Panc1 (cell line): ENCODE results near the gene UROD.
A peak's percentile ranks its signal among the peaks of the same experiment; 100 is the strongest.

Experiments used
- CTCF ChIP-seq: fragments of 450-650 bp; IDR thresholded peaks from 2 replicates; pipeline ENCODE4 v1.5.1; 2017; ENCODE audit warnings: mild to moderate bottlenecking
- POLR2AphosphoS5 ChIP-seq: IDR thresholded peaks from 2 replicates; pipeline ENCODE4 v1.6.1; 2012; ENCODE audit warnings: mild to moderate bottlenecking, low read depth, low read length, moderate library complexity
- REST ChIP-seq, 2 experiments: IDR thresholded peaks; 2 replicates each; pipeline ENCODE4 v1.6.1; 2011 to 2012; ENCODE audit warnings: low read depth in 2 of 2, control low read depth in 1 of 2, low read length in 1 of 2, mild to moderate bottlenecking in 1 of 2, moderate library complexity in 1 of 2; ENCODE audit not compliant: insufficient read depth in 1 of 2
- TCF7L2 ChIP-seq: IDR thresholded peaks from 2 replicates; pipeline ENCODE4 v1.6.1; 2011; ENCODE audit warnings: mild to moderate bottlenecking, low read depth, low read length, inconsistent platforms

GRCh38 chr1:45010855-45011811, 921 bp upstream of the UROD start, which contains the start of gene HECTD3:
- TF ChIP-seq POLR2AphosphoS5, result no peak; the same call in 1 of the 2 replicates
- TF ChIP-seq CTCF, result no peak
- 0 out of 4 replicates have a peak, but pooled peaks of 1 of the 2 experiments have one; percentile 65 for TF ChIP-seq REST (IDR thresholded peaks at IDR 0.05; ENCODE audit: insufficient read depth in 1 of 2, low read depth in 2 of 2, low read length in 1 of 2)
- no peak for TF ChIP-seq TCF7L2
